H54 (cell line): ENCODE results near the gene PUS7.
"Not testable (repeated sequence)": the region's sequence is repeated elsewhere in the genome, so short reads cannot be mapped to it uniquely, and the experiment has no call there.

Experiments
- DNase-seq: peaks from one replicate; pipeline ENCODE4 v3.0.0; 2011; ENCODE audit warnings: low spot score, mixed read lengths; ENCODE audit not compliant: insufficient read length
- FAIRE-seq: peaks from 3 replicates; lab custom pipeline; 2011; peaks lifted over from hg19 to GRCh38; lab: Jason Lieb, UNC
- POLR2A ChIP-seq: IDR thresholded peaks from 2 replicates; pipeline ENCODE4 v1.6.1; 2011; ENCODE audit warnings: low read depth, mild to moderate bottlenecking, low read length

The PUS7 gene

DNA sequence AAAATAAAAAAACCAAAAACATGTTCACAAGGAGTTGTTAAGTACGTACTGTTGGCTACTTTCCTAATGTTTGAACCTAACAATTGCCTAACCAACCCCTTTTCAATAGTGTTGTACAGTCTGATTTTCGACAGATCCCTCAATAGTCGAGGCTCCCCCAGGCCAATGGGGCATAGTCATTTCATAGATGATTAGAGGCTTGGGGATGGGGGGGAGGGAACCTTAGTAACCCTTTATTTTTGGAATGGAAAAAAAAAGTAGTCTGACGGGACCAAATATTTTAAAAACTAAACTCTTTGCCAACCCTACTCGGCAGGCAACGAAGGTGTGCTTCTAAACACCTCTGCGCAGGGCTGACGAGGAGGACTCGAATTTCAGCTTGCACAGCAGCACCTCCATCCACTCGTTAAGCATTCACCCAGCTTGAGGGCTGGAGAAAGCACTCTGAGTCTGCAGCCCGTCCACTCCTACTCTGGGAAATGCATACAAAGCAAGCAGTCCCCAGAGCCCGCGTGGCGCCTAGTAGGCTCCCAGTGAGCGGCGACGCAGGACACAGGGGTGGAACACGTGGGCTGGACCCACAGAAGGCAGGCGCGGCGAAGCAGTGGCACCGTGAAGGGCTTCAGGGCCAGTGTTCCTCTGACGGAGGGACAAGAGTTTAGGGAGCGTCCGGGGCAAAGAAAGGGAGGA, 899 bp downstream of the PUS7 start:
- no peak for FAIRE-seq
- peak; percentile 52 for DNase-seq

DNA sequence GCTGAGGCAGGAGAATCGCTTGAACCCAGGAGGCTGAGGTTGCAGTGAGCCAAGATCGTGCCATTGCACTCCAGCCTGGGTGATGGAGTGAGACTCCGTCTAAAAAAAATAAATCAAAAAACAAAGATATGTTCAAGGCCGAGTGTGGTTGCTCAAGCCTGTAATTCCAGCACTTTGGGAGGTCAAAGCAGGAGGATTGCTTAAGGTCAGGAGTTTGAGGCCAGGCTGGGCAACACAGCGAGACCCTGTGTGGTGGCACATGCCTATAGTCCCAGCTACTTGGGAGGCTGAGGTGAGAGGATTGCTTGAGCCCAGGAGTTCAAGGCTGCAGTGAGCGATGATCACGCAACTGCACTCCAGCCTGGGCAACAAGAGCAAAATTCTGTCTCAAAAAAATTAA, 1.5 kb downstream of the PUS7 start:
- DNase-seq, FAIRE-seq: not testable (repeated sequence)

More for the DNA sequence above, 899 bp downstream of the PUS7 start:
- TF ChIP-seq POLR2A, result peak; percentile 27

DNA sequence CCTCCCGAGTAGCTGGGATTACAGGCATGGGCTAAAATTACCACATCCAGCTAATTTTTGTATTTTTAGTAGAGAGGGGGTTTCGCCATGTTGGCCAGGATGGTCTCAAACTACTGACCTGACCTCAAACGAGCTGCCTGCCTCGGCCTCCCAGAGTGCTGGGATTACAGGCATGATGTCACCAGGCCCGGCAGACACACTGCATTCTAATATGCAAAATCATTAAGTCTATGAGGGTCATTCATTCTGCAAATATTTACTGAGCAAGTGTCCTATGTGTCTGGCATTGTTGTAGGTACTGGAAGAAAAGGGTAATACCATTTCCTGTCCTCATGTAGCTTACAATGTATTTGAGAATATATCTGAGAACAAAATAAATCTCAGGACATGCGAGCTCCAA, 2.7 kb downstream of the PUS7 start:
- no peak for TF ChIP-seq POLR2A
- FAIRE-seq, result no peak
- no peak for DNase-seq

DNA sequence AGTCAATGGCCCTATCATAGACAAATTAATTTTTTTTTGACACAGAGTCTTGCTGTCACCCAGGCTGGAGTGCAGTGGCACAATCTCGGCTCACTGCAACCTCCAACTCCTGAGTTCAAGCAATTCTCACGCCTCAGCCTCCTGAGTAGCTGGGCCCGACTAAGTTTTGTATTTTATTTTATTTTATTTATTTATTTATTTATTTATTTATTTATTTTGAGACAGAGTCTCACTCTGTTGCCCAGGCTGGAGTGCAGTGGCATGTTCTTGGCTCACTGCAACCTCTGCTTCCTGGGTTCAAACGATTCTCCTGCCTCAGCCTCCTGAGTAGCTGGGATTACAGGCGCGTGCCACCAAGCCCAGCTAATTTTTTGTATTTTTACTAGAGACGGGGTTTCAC, 6.5 kb downstream of the PUS7 start:
- not testable (repeated sequence) for DNase-seq, FAIRE-seq

DNA sequence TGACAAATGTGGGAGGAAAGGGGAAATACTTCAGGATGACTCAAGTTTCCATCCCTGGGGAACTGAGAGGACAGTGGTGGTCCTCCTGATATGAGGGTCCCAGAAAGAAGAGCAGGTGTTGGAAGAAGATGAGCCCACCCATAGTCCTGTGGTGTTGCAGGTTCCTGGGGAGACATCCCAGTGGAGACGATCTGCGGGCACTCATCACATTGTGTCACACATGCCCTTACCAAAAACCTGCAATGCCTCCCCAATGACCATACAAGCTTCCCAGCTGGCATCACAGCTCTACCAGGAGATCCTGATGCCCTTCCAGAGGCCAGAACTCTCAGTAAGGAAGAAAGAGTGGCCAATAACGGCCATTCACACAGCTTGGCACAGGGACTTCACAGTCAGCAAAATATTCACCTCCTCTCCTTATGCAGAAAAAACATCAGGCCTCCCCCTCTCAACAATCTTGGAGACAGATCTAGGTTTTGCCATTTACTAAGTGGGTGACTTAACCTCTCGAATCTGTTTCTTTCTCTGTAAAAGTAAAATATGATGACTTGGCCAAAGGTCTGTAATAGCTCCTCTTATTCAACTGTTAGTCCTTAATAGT, 9.0 kb downstream of the PUS7 start:
- DNase-seq (no peak), FAIRE-seq (no peak)
- no peak for TF ChIP-seq POLR2A

DNA sequence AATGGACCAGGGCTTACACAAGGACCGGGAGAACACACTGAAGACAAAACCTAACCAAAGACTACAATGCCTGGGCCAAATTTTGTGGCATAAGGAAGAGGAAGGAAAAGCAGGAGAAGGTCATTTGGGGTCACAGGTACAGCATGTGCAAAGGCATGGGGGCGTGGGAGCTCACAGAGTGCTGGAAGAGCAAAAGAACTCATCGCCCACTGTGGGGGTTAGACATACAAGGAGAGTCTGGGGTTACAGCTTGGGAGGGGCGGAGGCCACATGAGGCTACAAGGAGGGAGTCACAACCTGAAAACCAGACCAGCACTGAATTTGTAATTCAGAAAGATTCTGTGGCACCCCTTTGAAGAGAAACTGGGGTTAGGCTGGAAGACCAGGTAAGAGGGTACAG, 9.7 kb downstream of the PUS7 start:
- FAIRE-seq (no peak), DNase-seq (no peak)
- no peak for TF ChIP-seq POLR2A

DNA sequence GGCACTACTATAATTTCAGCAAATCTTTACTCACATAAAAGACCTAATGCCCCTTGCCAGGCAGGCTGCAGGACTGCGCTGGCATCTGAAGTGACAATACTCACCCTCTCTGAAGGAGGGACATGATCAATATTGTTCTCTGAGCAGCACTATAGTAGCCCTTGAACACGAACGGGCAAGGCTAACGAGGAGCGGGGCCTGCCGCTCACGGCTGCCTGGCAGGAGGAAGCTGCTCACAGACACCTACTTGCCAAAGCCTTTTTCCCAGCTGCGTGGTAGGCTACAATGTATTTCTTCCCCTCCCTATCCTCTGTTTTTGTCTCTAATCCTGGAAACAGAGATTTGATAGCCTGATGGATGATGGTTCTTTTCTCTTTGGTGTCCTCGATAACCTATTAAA, 19.9 kb downstream of the PUS7 start:
- DNase-seq (no peak), FAIRE-seq (no peak)
- TF ChIP-seq POLR2A, result no peak

DNA sequence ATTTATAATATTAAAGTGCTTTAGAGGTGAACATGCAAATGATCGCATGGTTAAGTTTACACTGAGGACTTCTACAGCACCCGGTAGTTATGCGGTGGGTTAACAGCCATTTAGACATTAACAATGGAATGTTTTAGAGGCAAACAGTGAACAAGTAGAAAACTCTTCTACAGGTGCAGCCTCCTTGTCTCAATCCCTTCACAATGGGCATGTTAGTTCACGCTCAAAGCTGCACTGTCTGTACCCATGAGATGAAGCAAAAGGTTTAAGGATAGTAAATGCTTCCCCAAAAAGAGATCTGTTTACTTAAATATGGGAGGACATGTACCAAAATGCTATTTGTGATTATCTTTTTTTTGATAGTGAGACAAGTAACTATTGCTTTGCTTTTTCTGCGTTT, 25.1 kb downstream of the PUS7 start:
- DNase-seq (no peak), FAIRE-seq (no peak)
- TF ChIP-seq POLR2A, result no peak

DNA sequence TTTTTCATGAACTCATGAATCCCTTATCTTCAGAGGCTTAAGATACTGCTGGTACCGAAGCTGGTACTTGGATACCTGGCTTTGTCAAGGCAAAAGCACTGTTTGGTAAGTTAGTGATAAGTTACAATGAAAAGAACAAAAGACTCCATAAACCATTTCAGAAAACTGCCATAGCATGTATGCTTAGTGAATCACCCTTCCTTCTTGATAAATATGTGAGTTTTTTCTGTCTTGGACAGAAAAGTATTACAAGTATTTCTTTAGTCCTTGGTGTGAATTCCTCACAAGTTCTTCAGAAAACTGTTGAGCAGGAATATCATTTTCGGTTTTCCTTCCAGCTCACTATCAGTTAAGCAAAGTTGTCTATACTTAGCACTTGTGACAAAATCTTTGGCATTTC, 25.6 kb downstream of the PUS7 start:
- DNase-seq, result no peak

DNA sequence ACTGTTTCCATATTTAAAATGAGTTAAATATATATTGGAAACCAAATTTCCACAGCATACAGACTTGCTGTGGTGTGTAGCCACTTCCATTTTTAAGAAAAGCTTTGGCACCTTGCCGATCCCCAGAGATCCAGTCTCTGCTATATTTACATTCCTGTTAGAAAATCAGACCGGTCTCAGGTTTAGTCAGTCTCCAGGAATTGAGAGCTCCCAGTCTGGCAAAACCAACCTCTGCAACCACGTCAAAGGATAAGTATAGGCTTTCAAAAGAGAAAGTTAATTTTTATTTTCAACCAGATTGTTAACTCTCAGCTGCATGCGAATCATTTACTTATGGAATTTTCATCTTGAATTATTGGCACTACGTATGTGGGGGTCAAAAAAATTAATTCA, 28.2 kb downstream of the PUS7 start:
- TF ChIP-seq POLR2A, result no peak
- DNase-seq, result no peak
- FAIRE-seq, result no peak

More for the DNA sequence above, 25.6 kb downstream of the PUS7 start:
- no peak for TF ChIP-seq POLR2A
- FAIRE-seq, result no peak

DNA sequence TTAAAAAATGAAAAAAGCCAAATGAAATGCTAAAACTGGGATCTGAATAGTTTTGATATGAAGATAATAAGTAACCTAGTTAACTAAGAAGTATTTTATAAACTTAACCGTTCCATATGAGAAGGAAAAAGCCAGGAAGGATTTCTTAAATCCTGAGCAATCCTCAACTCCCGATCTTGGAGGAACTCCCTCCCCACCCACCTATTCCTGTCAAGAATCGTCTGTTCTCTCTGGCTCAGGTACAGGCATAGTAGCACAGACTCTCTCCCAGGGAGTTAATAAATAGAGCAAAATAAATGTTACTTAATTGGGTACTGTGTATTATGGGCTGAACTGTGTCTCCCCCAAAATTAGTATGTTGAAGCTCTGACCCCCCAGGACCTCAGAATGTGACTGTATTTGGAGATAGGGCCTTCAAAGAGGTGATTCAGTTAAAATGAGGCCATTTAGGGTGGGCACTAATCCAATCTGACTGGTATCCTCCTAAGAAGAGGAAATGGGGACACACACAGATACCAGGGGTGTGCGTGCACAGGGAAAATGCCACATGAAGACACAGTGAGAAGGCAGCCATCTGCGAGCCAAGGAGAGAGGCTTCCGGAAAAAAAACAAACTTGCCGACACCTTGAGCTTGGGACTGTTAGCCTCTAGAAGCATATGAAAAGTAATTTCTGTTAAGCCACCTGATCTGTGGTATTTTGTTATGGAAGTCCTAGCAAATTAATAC, 28.7 kb downstream of the PUS7 start:
- FAIRE-seq, result no peak
- TF ChIP-seq POLR2A, result no peak
- DNase-seq, result no peak

DNA sequence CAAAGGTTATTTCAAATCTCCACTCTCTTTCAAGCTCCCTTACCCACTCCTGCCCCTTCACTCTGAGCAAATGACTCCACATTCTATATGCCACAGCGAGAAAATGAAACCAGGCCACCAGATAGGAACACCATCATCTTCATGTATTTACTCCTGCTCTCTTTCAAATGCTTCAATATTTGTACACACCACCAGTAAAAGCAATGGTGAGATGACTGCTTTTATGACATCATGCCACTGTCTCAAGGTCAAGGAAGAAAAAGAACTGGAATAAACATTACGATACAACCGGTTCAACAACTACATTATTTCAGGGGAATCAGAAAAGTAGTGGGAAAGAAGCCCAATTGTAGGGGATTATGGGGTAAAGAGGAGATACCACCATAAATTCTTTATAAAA, 32.7 kb downstream of the PUS7 start:
- FAIRE-seq, result no peak
- TF ChIP-seq POLR2A, result no peak
- DNase-seq, result no peak

DNA sequence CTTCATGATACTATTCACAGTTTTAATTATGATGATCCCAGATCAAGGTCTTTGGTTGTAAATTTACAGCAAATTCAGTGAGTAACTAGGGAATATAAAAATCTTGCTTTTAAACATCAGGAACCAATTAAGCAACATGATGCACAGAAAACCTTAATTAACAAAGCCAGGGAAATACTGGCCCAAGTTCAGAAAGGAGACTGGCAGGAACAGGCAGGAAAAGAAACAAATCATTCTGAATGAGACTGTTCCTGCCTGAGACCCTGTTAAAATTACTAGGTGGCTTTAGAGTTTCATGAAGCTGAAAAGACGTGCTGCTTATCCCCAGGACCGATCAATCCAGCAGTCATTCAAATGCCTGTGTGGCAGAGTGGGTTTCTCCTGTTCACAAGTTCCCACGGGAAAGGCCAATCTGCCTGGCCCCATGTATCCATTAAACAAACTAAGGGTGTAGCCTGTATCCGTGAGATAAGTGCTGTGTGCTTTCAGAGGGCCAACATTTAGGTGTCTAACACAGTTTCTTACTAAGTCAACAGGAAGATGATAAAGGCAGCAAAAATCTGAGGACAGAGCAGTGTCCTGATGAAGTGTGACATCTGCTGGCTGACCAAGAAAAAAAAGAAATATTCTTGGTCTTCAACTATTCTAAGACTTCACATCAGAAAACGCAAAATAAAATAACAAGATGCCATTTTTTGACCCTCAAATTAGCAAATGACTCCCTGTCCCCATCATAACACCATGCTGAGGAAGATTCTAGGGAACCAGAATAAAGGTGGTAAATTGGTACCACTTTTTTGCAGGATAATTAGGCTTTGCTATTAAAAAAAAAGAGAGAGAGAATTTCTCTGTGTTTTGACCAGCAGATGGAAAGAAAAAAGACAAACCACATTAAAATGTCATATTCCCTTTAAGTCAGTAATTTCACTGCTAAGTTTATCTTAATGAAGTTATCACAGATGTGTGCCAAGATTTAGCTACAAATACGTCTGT, 34.2 kb downstream of the PUS7 start:
- TF ChIP-seq POLR2A, result no peak
- FAIRE-seq (peak; percentile 20), DNase-seq (peak; percentile 25)

DNA sequence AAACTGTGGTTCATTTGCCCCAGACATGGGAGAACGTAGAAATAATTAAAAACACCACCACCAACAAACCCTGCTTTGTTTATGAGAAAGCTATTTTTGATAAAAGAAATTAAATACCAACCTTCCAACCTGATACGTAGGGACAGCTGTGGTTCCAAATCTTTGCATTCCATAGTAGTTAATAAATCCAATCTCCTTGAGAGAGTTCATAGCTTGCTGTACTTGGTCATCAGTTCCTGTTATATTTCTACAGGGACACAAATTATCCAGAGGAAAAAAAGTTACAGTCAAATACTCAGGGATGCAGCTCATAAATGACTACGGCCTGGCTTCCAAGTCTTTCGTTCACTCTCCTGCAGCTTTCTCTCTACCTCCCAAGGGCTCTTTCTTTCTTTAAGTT, 41.1 kb downstream of the PUS7 start:
- FAIRE-seq, result no peak
- no peak for TF ChIP-seq POLR2A
- DNase-seq, result peak; percentile 15
